Thyroid gland (tissue), 4 donors: ENCODE data around the gene MYO18B.

Experiments used
- POLR2A ChIP-seq, 2 donors: fragments of 450-650 bp; IDR thresholded peaks; one replicate each; pipeline ENCODE4 v1.6.1; 2017; ENCODE audit warnings: antibody characterized with exemption in 2 of 2, mild to moderate bottlenecking in 2 of 2, moderate library complexity in 1 of 2
- TF ChIP-seq, protein P1 (sequence below), 6 experiments: fragments of 200-600 bp in 3 of 6; fragments of 450-650 bp in 3 of 6; sonication (generic) in 3 of 6; IDR thresholded peaks; one replicate each; pipeline ENCODE4 v1.5.1; 2016 to 2019; ENCODE audit warnings: antibody characterized with exemption in 6 of 6, mild to moderate bottlenecking in 2 of 6, inconsistent platforms in 1 of 6, moderate library complexity in 1 of 6

DNA sequence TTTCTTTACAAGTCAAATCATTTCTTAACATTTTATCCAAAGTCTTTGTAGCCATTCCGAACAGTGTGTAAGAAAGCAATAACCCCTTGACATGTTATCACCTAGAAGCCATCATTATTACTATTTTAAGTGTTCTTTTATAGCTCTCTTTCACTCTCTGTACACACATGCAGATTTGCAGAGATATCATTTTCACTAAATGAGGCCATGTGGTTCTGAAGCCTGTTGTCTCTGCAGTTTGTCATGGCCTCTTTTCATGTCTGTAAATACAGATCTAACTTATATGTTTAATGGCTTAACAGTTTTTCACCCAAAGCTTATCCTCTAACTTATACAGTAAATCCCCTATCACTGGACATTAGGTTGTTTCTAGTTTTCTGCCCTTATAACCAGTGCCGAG is 166.8 kb downstream of the MYO18B start:
- TF ChIP-seq, protein P1, sequence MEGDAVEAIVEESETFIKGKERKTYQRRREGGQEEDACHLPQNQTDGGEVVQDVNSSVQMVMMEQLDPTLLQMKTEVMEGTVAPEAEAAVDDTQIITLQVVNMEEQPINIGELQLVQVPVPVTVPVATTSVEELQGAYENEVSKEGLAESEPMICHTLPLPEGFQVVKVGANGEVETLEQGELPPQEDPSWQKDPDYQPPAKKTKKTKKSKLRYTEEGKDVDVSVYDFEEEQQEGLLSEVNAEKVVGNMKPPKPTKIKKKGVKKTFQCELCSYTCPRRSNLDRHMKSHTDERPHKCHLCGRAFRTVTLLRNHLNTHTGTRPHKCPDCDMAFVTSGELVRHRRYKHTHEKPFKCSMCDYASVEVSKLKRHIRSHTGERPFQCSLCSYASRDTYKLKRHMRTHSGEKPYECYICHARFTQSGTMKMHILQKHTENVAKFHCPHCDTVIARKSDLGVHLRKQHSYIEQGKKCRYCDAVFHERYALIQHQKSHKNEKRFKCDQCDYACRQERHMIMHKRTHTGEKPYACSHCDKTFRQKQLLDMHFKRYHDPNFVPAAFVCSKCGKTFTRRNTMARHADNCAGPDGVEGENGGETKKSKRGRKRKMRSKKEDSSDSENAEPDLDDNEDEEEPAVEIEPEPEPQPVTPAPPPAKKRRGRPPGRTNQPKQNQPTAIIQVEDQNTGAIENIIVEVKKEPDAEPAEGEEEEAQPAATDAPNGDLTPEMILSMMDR (IDR thresholded peaks at IDR 0.05), result no peak
- no peak for TF ChIP-seq POLR2A (IDR thresholded peaks at IDR 0.05)
